PC-3 (cell line): ENCODE measurements around the gene SRD5A2.

Experiments used
- EZH2 ChIP-seq: fragments of 300-600 bp; sonication (generic); IDR thresholded peaks from one replicate; pipeline ENCODE4 v1.6.1; 2017; ENCODE audit warnings: antibody characterized with exemption, mild to moderate bottlenecking, low read length; ENCODE audit not compliant: unreplicated experiment
- TF ChIP-seq, protein P1 (sequence below): fragments of 300-600 bp; sonication (generic); conservative IDR thresholded peaks from 2 replicates; pipeline ENCODE4 v1.5.1; 2017; ENCODE audit warnings: antibody characterized with exemption, low read depth, mild to moderate bottlenecking, low read length

DNA sequence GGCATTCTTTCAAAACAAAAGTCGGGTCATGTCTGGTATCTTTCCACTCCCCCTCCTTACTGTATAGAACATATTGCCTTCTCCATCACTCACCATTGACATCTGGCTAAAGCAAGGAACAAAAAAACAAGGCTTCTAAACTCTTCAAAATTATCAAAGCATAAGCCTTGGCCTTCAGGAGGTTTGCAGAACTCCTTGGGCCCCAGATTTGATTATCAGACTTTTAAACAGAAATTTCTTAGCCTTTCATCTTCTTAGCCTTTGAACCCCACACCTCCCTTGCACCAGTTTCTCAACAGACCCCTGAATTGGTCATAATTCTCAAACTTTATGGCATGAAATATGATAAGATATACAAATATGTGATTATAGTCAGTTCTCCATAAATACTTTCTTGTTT lies 106.4 kb downstream of the SRD5A2 start:
- TF ChIP-seq, protein P1, sequence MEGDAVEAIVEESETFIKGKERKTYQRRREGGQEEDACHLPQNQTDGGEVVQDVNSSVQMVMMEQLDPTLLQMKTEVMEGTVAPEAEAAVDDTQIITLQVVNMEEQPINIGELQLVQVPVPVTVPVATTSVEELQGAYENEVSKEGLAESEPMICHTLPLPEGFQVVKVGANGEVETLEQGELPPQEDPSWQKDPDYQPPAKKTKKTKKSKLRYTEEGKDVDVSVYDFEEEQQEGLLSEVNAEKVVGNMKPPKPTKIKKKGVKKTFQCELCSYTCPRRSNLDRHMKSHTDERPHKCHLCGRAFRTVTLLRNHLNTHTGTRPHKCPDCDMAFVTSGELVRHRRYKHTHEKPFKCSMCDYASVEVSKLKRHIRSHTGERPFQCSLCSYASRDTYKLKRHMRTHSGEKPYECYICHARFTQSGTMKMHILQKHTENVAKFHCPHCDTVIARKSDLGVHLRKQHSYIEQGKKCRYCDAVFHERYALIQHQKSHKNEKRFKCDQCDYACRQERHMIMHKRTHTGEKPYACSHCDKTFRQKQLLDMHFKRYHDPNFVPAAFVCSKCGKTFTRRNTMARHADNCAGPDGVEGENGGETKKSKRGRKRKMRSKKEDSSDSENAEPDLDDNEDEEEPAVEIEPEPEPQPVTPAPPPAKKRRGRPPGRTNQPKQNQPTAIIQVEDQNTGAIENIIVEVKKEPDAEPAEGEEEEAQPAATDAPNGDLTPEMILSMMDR, result no peak
- TF ChIP-seq EZH2, result no peak
